GM21786 (cell line): ENCODE data around the gene HDLBP.
"Not testable (repeated sequence)": the region's sequence is repeated elsewhere in the genome, so short reads cannot be mapped to it uniquely, and the experiment has no call there.

ENCODE experiments used
- ATAC-seq: cut with Tn5 transposase; IDR thresholded peaks from one replicate; pipeline ENCODE4 v1.9.1; 2021; ENCODE audit not compliant: unreplicated experiment

Gene HDLBP

GRCh38 chr2:241197246-241197645, 118.2 kb downstream of the HDLBP start:
- ATAC-seq, result not testable (repeated sequence)

GRCh38 chr2:241195506-241196130, 119.9 kb downstream of the HDLBP start:
- ATAC-seq, result no peak

- no peak for ATAC-seq
These were observed 120.7 kb downstream of the HDLBP start for GRCh38 chr2:241194811-241195210.

- no peak for ATAC-seq
These were observed 122.2 kb downstream of the HDLBP start for GRCh38 chr2:241193271-241193670.

GRCh38 chr2:241191081-241191480, 124.4 kb downstream of the HDLBP start:
- ATAC-seq, result no peak

- no peak for ATAC-seq
These were observed 125.0 kb downstream of the HDLBP start for GRCh38 chr2:241190291-241190981.

- ATAC-seq, result no peak
These were observed 125.6 kb downstream of the HDLBP start for GRCh38 chr2:241189856-241190201.

- no peak for ATAC-seq
These were observed 126.2 kb downstream of the HDLBP start for GRCh38 chr2:241189093-241189855.

- ATAC-seq, result no peak
These were observed 126.9 kb downstream of the HDLBP start, which contains the start of gene ANO7 for GRCh38 chr2:241188361-241189092. ANO7 (plus strand) TSS chr2:241188677; CDS start chr2:241190064, 1,387 bp downstream.

- no peak for ATAC-seq
These were observed 127.6 kb downstream of the HDLBP start for GRCh38 chr2:241187918-241188234.

- no peak for ATAC-seq
These were observed 128.2 kb downstream of the HDLBP start for GRCh38 chr2:241187101-241187917.

- no peak for ATAC-seq
These were observed 129.5 kb downstream of the HDLBP start for GRCh38 chr2:241185961-241186360.

GRCh38 chr2:241184901-241185300, 130.6 kb downstream of the HDLBP start:
- no peak for ATAC-seq

- no peak for ATAC-seq
These were observed 132.3 kb downstream of the HDLBP start for GRCh38 chr2:241183221-241183620.

- no peak for ATAC-seq
These were observed 132.8 kb downstream of the HDLBP start for GRCh38 chr2:241182531-241183133.

- ATAC-seq, result no peak
These were observed 133.3 kb downstream of the HDLBP start for GRCh38 chr2:241182126-241182525.

- ATAC-seq, result no peak
These were observed 135.0 kb downstream of the HDLBP start for GRCh38 chr2:241180495-241180894.

- ATAC-seq, result no peak
These were observed 135.6 kb downstream of the HDLBP start for GRCh38 chr2:241179899-241180298.

- no peak for ATAC-seq
These were observed 136.5 kb downstream of the HDLBP start for GRCh38 chr2:241178961-241179360.
